Neural cell (in vitro differentiated cells): ENCODE data around the gene CDX1.

Experiments
- EZH2 ChIP-seq: fragments of 200-600, 300-800 bp; shearing (Covaris generic), sonication (generic); IDR thresholded peaks from 2 replicates; pipeline ENCODE4 v1.6.1; 2014; ENCODE audit warnings: antibody characterized with exemption, low read length, borderline replicate concordance, mild to moderate bottlenecking; ENCODE audit not compliant: insufficient read depth, poor library complexity, severe bottlenecking
- POLR2AphosphoS5 ChIP-seq: IDR thresholded peaks from 2 replicates; pipeline ENCODE4 v1.6.1; 2012
- RAD21 ChIP-seq: fragments of 450-650 bp; conservative IDR thresholded peaks from 2 replicates; pipeline ENCODE4 v1.6.1; 2014; ENCODE audit warnings: antibody characterized with exemption, mild to moderate bottlenecking, moderate library complexity
- SMC3 ChIP-seq: fragments of 450-650 bp; conservative IDR thresholded peaks from 2 replicates; pipeline ENCODE4 v1.6.1; 2014; ENCODE audit warnings: antibody characterized with exemption, mild to moderate bottlenecking, moderate library complexity; ENCODE audit not compliant: poor library complexity
- TF ChIP-seq, protein P1 (sequence below): fragments of 450-650 bp; IDR thresholded peaks from 2 replicates; pipeline ENCODE4 v1.5.1; 2014; ENCODE audit warnings: antibody characterized with exemption, mild to moderate bottlenecking, moderate library complexity; ENCODE audit not compliant: poor library complexity, severe bottlenecking
- TF ChIP-seq, protein P2 (sequence below): IDR thresholded peaks from 2 replicates; pipeline ENCODE4 v1.6.1; 2012; ENCODE audit warnings: borderline replicate concordance

DNA sequence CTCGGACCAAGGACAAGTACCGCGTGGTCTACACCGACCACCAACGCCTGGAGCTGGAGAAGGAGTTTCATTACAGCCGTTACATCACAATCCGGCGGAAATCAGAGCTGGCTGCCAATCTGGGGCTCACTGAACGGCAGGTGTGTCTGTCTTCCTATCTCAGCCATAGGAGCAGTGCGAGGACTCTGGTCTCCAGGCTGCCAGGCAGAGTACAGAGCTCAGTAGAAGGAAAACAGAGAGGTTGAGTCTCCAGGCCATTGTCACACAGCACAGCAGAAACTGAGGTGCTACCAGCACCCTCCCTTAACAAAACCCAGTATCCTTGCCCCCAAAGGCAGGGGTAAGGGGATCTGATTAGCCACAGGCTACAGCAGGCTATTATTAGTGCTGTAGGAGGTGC, 16.2 kb downstream of the CDX1 start:
- TF ChIP-seq EZH2 (no peak), POLR2AphosphoS5 (no peak), SMC3 (no peak), RAD21 (no peak)
- TF ChIP-seq, protein P1, sequence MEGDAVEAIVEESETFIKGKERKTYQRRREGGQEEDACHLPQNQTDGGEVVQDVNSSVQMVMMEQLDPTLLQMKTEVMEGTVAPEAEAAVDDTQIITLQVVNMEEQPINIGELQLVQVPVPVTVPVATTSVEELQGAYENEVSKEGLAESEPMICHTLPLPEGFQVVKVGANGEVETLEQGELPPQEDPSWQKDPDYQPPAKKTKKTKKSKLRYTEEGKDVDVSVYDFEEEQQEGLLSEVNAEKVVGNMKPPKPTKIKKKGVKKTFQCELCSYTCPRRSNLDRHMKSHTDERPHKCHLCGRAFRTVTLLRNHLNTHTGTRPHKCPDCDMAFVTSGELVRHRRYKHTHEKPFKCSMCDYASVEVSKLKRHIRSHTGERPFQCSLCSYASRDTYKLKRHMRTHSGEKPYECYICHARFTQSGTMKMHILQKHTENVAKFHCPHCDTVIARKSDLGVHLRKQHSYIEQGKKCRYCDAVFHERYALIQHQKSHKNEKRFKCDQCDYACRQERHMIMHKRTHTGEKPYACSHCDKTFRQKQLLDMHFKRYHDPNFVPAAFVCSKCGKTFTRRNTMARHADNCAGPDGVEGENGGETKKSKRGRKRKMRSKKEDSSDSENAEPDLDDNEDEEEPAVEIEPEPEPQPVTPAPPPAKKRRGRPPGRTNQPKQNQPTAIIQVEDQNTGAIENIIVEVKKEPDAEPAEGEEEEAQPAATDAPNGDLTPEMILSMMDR = no peak
- TF ChIP-seq, protein P2, sequence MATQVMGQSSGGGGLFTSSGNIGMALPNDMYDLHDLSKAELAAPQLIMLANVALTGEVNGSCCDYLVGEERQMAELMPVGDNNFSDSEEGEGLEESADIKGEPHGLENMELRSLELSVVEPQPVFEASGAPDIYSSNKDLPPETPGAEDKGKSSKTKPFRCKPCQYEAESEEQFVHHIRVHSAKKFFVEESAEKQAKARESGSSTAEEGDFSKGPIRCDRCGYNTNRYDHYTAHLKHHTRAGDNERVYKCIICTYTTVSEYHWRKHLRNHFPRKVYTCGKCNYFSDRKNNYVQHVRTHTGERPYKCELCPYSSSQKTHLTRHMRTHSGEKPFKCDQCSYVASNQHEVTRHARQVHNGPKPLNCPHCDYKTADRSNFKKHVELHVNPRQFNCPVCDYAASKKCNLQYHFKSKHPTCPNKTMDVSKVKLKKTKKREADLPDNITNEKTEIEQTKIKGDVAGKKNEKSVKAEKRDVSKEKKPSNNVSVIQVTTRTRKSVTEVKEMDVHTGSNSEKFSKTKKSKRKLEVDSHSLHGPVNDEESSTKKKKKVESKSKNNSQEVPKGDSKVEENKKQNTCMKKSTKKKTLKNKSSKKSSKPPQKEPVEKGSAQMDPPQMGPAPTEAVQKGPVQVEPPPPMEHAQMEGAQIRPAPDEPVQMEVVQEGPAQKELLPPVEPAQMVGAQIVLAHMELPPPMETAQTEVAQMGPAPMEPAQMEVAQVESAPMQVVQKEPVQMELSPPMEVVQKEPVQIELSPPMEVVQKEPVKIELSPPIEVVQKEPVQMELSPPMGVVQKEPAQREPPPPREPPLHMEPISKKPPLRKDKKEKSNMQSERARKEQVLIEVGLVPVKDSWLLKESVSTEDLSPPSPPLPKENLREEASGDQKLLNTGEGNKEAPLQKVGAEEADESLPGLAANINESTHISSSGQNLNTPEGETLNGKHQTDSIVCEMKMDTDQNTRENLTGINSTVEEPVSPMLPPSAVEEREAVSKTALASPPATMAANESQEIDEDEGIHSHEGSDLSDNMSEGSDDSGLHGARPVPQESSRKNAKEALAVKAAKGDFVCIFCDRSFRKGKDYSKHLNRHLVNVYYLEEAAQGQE = no peak
